GM18511 (cell line): Measurements from ENCODE around the gene ARAP1.
A peak's percentile ranks its signal among the peaks of the same experiment; 100 is the strongest.

Experiments used
- ATAC-seq: cut with Tn5 transposase; IDR thresholded peaks from one replicate; pipeline ENCODE4 v1.9.1; 2021; ENCODE audit warnings: mild to moderate bottlenecking, moderate library complexity; ENCODE audit not compliant: unreplicated experiment

ARAP1 gene

GRCh38 chr11:72725724-72726028, 26.5 kb downstream of the ARAP1 start:
- ATAC-seq: no peak

- ATAC-seq: no peak
These were observed 27.1 kb downstream of the ARAP1 start for GRCh38 chr11:72724851-72725723.

- ATAC-seq: no peak
These were observed 28.1 kb downstream of the ARAP1 start for GRCh38 chr11:72724021-72724551.

GRCh38 chr11:72723508-72723907, 28.7 kb downstream of the ARAP1 start:
- no peak for ATAC-seq

- ATAC-seq: peak; percentile 78
These were observed 30.0 kb downstream of the ARAP1 start for GRCh38 chr11:72722050-72722748.

GRCh38 chr11:72721689-72722049, 30.5 kb downstream of the ARAP1 start:
- ATAC-seq: peak; percentile 25

- ATAC-seq: no peak
These were observed 30.9 kb downstream of the ARAP1 start for GRCh38 chr11:72721276-72721675.

- ATAC-seq: no peak
These were observed 31.4 kb downstream of the ARAP1 start for GRCh38 chr11:72720784-72721183.

- ATAC-seq: no peak
These were observed 32.2 kb downstream of the ARAP1 start for GRCh38 chr11:72720047-72720446.

- ATAC-seq: no peak
These were observed 32.7 kb downstream of the ARAP1 start for GRCh38 chr11:72719551-72719950.

GRCh38 chr11:72719144-72719543, 33.1 kb downstream of the ARAP1 start:
- no peak for ATAC-seq

GRCh38 chr11:72718101-72718501, 34.1 kb downstream of the ARAP1 start:
- no peak for ATAC-seq

GRCh38 chr11:72716788-72717435, 35.3 kb downstream of the ARAP1 start:
- no peak for ATAC-seq

GRCh38 chr11:72716290-72716689, 35.9 kb downstream of the ARAP1 start:
- ATAC-seq: no peak

GRCh38 chr11:72712841-72713240, 39.4 kb downstream of the ARAP1 start:
- ATAC-seq: no peak

GRCh38 chr11:72712168-72712751, 39.9 kb downstream of the ARAP1 start:
- ATAC-seq: no peak

GRCh38 chr11:72711141-72711540, 41.1 kb downstream of the ARAP1 start:
- ATAC-seq: no peak

- no peak for ATAC-seq
These were observed 41.9 kb downstream of the ARAP1 start for GRCh38 chr11:72710278-72710677.

GRCh38 chr11:72709478-72710238, 42.5 kb downstream of the ARAP1 start:
- no peak for ATAC-seq

GRCh38 chr11:72707032-72707431, 45.2 kb downstream of the ARAP1 start:
- no peak for ATAC-seq

GRCh38 chr11:72706579-72706978, 45.6 kb downstream of the ARAP1 start:
- no peak for ATAC-seq
